CD14-positive monocyte (primary cell): ENCODE results near the gene SGMS1. TPM values are rescaled to one million over a fixed set of nuclear protein-coding genes. Genes with fewer than 3 reads are reported as not detected.

Experiments
- DNase-seq, 3 donors: peaks; one replicate each; pipeline ENCODE4 v3.0.0-alpha.2; 2011 to 2022
- H2AFZ ChIP-seq: 2 replicates; pipeline ENCODE4 v1.6.0; 2012; ENCODE audit warnings: mild to moderate bottlenecking, low read depth, low read length, inconsistent platforms; ENCODE audit not compliant: insufficient read depth, poor library complexity, severe bottlenecking
- H3K27ac ChIP-seq, 2 donors: 1 replicate in 1 of 2; 2 replicates in 1 of 2; pipeline ENCODE4 v1.5.1; 2012 to 2013; ENCODE audit warnings: low read length in 2 of 2, control low read depth in 1 of 2, inconsistent platforms in 1 of 2, low read depth in 1 of 2, mild to moderate bottlenecking in 1 of 2
- H3K27me3 ChIP-seq, 2 donors: one replicate each; pipeline versions ENCODE4 v1.6.0 to v1.6.1; 2011 to 2013; ENCODE audit warnings: low read length in 2 of 2; ENCODE audit not compliant: control insufficient read depth in 2 of 2, insufficient read depth in 2 of 2
- H3K36me3 ChIP-seq, 2 donors: replicated peaks in 1 of 2; 1 replicate in 1 of 2; 2 replicates in 1 of 2; pipeline versions ENCODE4 v1.5.1 to v1.6.1; 2012 to 2013; ENCODE audit warnings: low read length in 2 of 2, control low read depth in 1 of 2, inconsistent platforms in 1 of 2, mild to moderate bottlenecking in 1 of 2; ENCODE audit not compliant: insufficient read depth in 2 of 2, control insufficient read depth in 1 of 2
- H3K4me1 ChIP-seq, 2 donors: 1 replicate in 1 of 2; 2 replicates in 1 of 2; pipeline versions ENCODE4 v1.5.1 to v1.6.1; 2012 to 2013; ENCODE audit warnings: low read length in 2 of 2, control low read depth in 1 of 2, inconsistent platforms in 1 of 2, mild to moderate bottlenecking in 1 of 2, moderate library complexity in 1 of 2; ENCODE audit not compliant: insufficient read depth in 2 of 2, control insufficient read depth in 1 of 2
- H3K4me2 ChIP-seq: replicated peaks from 2 replicates; pipeline ENCODE3; 2012; ENCODE audit warnings: low read length, moderate library complexity, mild to moderate bottlenecking; ENCODE audit not compliant: poor library complexity, severe bottlenecking; ENCODE audit errors: extremely low read depth
- H3K4me3 ChIP-seq, 3 experiments: fragments of 200-600 bp in 1 of 3; sonication (generic) in 1 of 3; replicated peaks in 1 of 3; 1 replicate in 2 of 3; 2 replicates in 1 of 3; pipeline ENCODE4 v1.5.1; 2011 to 2013; ENCODE audit warnings: low read length in 3 of 3, mild to moderate bottlenecking in 3 of 3, control low read depth in 2 of 3, low read depth in 2 of 3, inconsistent platforms in 1 of 3, moderate library complexity in 1 of 3
- H3K79me2 ChIP-seq: 2 replicates; pipeline ENCODE4 v1.6.0; 2012; ENCODE audit warnings: mild to moderate bottlenecking, control low read depth, inconsistent platforms, low read length, moderate library complexity; ENCODE audit not compliant: insufficient read depth
- H3K9ac ChIP-seq: 2 replicates; pipeline ENCODE4 v1.6.0; 2017; ENCODE audit warnings: low read length, mild to moderate bottlenecking; ENCODE audit not compliant: insufficient read depth, poor library complexity, severe bottlenecking
- H3K9me3 ChIP-seq, 2 donors: replicated peaks in 1 of 2; 1 replicate in 1 of 2; 2 replicates in 1 of 2; pipeline versions ENCODE4 v1.5.1 to v1.6.1; 2012 to 2013; ENCODE audit warnings: low read length in 2 of 2, control low read depth in 1 of 2; ENCODE audit not compliant: control insufficient read depth in 1 of 2, insufficient read depth in 1 of 2
- H4K20me1 ChIP-seq: 2 replicates; pipeline ENCODE4 v1.6.0; 2012; ENCODE audit warnings: mild to moderate bottlenecking, low read length, control low read depth, moderate library complexity; ENCODE audit not compliant: insufficient read depth
- H3K27ac Mint-ChIP-seq, 7 donors: one replicate each; pipeline ENCODE4 v1.8.0; 2020; ENCODE audit warnings: mild to moderate bottlenecking in 7 of 7, mixed read lengths in 7 of 7, moderate library complexity in 6 of 7, inconsistent platforms in 2 of 7
- H3K27me3 Mint-ChIP-seq, 3 donors: one replicate each; pipeline ENCODE4 v1.8.0; 2021 to 2022; ENCODE audit warnings: low read depth in 3 of 3, mild to moderate bottlenecking in 3 of 3, mixed read lengths in 3 of 3, moderate library complexity in 3 of 3, inconsistent platforms in 1 of 3
- H3K36me3 Mint-ChIP-seq, 2 donors: one replicate each; pipeline ENCODE4 v1.8.0; 2020; ENCODE audit warnings: mixed read lengths in 2 of 2, inconsistent platforms in 1 of 2, mild to moderate bottlenecking in 1 of 2
- H3K4me1 Mint-ChIP-seq: one replicate; pipeline ENCODE4 v1.8.0; 2020; ENCODE audit warnings: mild to moderate bottlenecking, mixed read lengths
- H3K4me3 Mint-ChIP-seq, 2 donors: one replicate each; pipeline ENCODE4 v1.8.0; 2020; ENCODE audit warnings: mild to moderate bottlenecking in 2 of 2, mixed read lengths in 2 of 2, moderate library complexity in 1 of 2
- H3K9me3 Mint-ChIP-seq, 7 donors: one replicate each; pipeline ENCODE4 v1.8.0; 2020 to 2022; ENCODE audit warnings: mixed read lengths in 7 of 7, mild to moderate bottlenecking in 6 of 7, moderate library complexity in 6 of 7, inconsistent platforms in 2 of 7
- CTCF ChIP-seq: fragments of 200-600 bp; IDR thresholded peaks from one replicate; pipeline ENCODE4 v1.8.0; 2022; ENCODE audit warnings: antibody characterized with exemption, mild to moderate bottlenecking
- WGBS: methylation state at CpG from one replicate; pipeline ENCODE4 v1.1.5; 2013; ENCODE audit warnings: missing lambda C conversion rate; ENCODE audit not compliant: insufficient coverage; 5-methylcytosine and 5-hydroxymethylcytosine counted together
- intact Hi-C, 2 donors: fragments of 100-400 bp; cut with micrococcal nuclease; formaldehyde crosslinking; loops; one replicate each; pipeline versions ENCODE4 v1.15.0 to v1.15.1; 2023
- polyA plus RNA-seq, 3 donors: library from polyadenylated mRNA; depleted of rRNA in 1 of 3; unstranded in 2 of 3; stranded (reverse) in 1 of 3; fragments of 300-500 nt in 2 of 3; fragments of >200 nt in 1 of 3; fragmentation: Illumina TruSeq in 2 of 3; gene quantifications; 1 replicate in 2 of 3; 2 replicates in 1 of 3; pipeline ENCODE4 v1.2.3, GENCODE V29; 2012 to 2021

The SGMS1 gene
- polyA plus RNA-seq, 3 donors, result 19.5 to 20.6 (median 20.4) TPM

- H3K27ac ChIP-seq, result no peak overlapping the region
- intact Hi-C loops, result no loop called here
- Mint-ChIP-seq H3K4me3 (no peak overlapping the region), H3K9me3 (peaks cover 0 to 4% (median 0%) of the 10 kb centered on the region in 7 donors), H3K4me1 (peaks cover 15% of the 10 kb centered on the region), H3K36me3 (peaks cover 3 to 15% of the 10 kb centered on the region in 2 donors), H3K27me3 (peaks cover 0 to 1% (median 0%) of the 10 kb centered on the region in 3 donors), H3K27ac (no peak overlapping the region)
- H3K4me1 ChIP-seq, result no peaks in the 10 kb centered on the region
- DNase-seq, result no peak
- no peak overlapping the region for H3K4me2 ChIP-seq
- H3K9ac ChIP-seq, result no peak overlapping the region
- TF ChIP-seq CTCF, result no peak
- no peaks in the 10 kb centered on the region for H3K27me3 ChIP-seq
- H3K36me3 ChIP-seq, result no peaks in the 10 kb centered on the region
- H3K9me3 ChIP-seq, result no peaks in the 10 kb centered on the region
- no peak overlapping the region for H2AFZ ChIP-seq
- no peaks in the 10 kb centered on the region for H3K79me2 ChIP-seq
- H3K4me3 ChIP-seq, result no peak overlapping the region
- WGBS, result 0% methylated on average over 1 of the region's 4 CpGs
- peaks cover 59% of the 10 kb centered on the region for H4K20me1 ChIP-seq
These were observed 70.8 kb downstream of the SGMS1 start for GRCh38 chr10:50552771-50553535.

- Histone ChIP-seq H2AFZ (no peak overlapping the region), H4K20me1 (peaks cover 59% of the 10 kb centered on the region), H3K27ac (no peak overlapping the region), H3K4me2 (no peak overlapping the region), H3K4me3 (no peak overlapping the region), H3K4me1 (no peaks in the 10 kb centered on the region), H3K36me3 (no peaks in the 10 kb centered on the region), H3K79me2 (peaks cover 4% of the 10 kb centered on the region), H3K27me3 (no peaks in the 10 kb centered on the region), H3K9me3 (no peaks in the 10 kb centered on the region), H3K9ac (no peak overlapping the region)
- intact Hi-C loops, result no loop called here
- no peak for DNase-seq
- Mint-ChIP-seq H3K4me3 (no peak overlapping the region), H3K36me3 (peaks cover 3 to 15% of the 10 kb centered on the region in 2 donors), H3K9me3 (peaks cover 0 to 4% (median 0%) of the 10 kb centered on the region in 7 donors), H3K4me1 (peaks cover 20% of the 10 kb centered on the region), H3K27me3 (no peaks in the 10 kb centered on the region), H3K27ac (no peak overlapping the region)
- WGBS, result no CpG with 5 or more reads among the region's 4 CpGs
- TF ChIP-seq CTCF, result no peak
These were observed 71.4 kb downstream of the SGMS1 start for GRCh38 chr10:50552308-50552707.
